ENCODE results near the gene ZNF239.
"Not testable (repeated sequence)": the region's sequence is repeated elsewhere in the genome, so short reads cannot be mapped to it uniquely, and the experiment has no call there.

ZNF239 gene

GRCh38 chr10:43569681-43570080, 4.7 kb downstream of the ZNF239 start:
- Histone ChIP-seq H3K9me3 (ENCODE audit: control insufficient read depth, insufficient read depth, low read length) (no peaks in the 10 kb centered on the region), H3F3A (ENCODE audit: control insufficient read depth, insufficient read depth) (no peaks in the 10 kb centered on the region), H3K4me2 (ENCODE audit: low read length) (no peak overlapping the region), H3K27me3 (ENCODE audit: control insufficient read depth, low read length) (no peaks in the 10 kb centered on the region), H3K79me2 (ENCODE audit: control insufficient read depth, low read length) (no peaks in the 10 kb centered on the region), H3K4me3 (ENCODE audit: low read length) (no peak overlapping the region), H3K9me2 (replicated peaks; ENCODE audit: control insufficient read depth, low read length) (no peaks in the 10 kb centered on the region), H3K36me3 (ENCODE audit: control insufficient read depth, low read length) (no peaks in the 10 kb centered on the region), H4K20me1 (ENCODE audit: control insufficient read depth, insufficient read depth, low read depth, low read length) (no peaks in the 10 kb centered on the region), H3K27ac (ENCODE audit: low read depth, low read length) (no peak overlapping the region), H3K4me1 (ENCODE audit: control insufficient read depth, low read length) (no peaks in the 10 kb centered on the region)
- TF ChIP-seq, protein P1, sequence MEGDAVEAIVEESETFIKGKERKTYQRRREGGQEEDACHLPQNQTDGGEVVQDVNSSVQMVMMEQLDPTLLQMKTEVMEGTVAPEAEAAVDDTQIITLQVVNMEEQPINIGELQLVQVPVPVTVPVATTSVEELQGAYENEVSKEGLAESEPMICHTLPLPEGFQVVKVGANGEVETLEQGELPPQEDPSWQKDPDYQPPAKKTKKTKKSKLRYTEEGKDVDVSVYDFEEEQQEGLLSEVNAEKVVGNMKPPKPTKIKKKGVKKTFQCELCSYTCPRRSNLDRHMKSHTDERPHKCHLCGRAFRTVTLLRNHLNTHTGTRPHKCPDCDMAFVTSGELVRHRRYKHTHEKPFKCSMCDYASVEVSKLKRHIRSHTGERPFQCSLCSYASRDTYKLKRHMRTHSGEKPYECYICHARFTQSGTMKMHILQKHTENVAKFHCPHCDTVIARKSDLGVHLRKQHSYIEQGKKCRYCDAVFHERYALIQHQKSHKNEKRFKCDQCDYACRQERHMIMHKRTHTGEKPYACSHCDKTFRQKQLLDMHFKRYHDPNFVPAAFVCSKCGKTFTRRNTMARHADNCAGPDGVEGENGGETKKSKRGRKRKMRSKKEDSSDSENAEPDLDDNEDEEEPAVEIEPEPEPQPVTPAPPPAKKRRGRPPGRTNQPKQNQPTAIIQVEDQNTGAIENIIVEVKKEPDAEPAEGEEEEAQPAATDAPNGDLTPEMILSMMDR (IDR thresholded peaks at IDR 0.05; ENCODE audit: low read depth, low read length, poor library complexity, severe bottlenecking), result no peak
- no peak for TF ChIP-seq EZH2phosphoT487 (IDR thresholded peaks at IDR 0.05; ENCODE audit: borderline replicate concordance, low read length)

DNA sequence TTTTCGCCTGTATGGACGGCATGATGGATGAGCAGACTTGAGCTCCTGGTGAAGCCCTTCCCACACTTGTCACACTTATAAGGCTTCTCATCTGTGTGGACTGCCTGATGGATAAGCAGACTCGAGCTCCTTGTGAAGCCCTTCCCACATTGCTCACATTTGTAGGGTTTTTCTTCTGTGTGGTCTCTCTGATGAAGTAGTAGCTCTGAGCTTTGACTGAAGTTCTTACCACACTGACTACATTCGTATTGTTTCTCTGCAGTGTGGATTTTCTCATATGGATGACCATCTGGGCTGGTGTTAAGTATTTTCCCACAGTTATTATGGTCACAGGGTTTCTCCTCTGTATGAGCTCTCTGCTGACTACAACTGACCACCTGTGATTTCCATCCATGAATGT, 17.2 kb downstream of the ZNF239 start:
- Histone ChIP-seq H4K20me1 (ENCODE audit: control insufficient read depth, insufficient read depth, low read depth, low read length) (no peaks in the 10 kb centered on the region), H3K36me3 (ENCODE audit: control insufficient read depth, low read length) (no peaks in the 10 kb centered on the region), H3K27ac (ENCODE audit: low read depth, low read length) (no peak overlapping the region), H3F3A (ENCODE audit: control insufficient read depth, insufficient read depth) (no peaks in the 10 kb centered on the region), H3K79me2 (ENCODE audit: control insufficient read depth, low read length) (no peaks in the 10 kb centered on the region), H3K4me3 (ENCODE audit: low read length) (no peak overlapping the region), H3K4me1 (ENCODE audit: control insufficient read depth, low read length) (no peaks in the 10 kb centered on the region), H3K4me2 (ENCODE audit: low read length) (no peak overlapping the region), H3K27me3 (ENCODE audit: control insufficient read depth, low read length) (no peaks in the 10 kb centered on the region), H3K9me2 (replicated peaks; ENCODE audit: control insufficient read depth, low read length) (no peaks in the 10 kb centered on the region), H3K9me3 (ENCODE audit: control insufficient read depth, insufficient read depth, low read length) (no peaks in the 10 kb centered on the region)
- no peak for TF ChIP-seq EZH2phosphoT487 (IDR thresholded peaks at IDR 0.05; ENCODE audit: borderline replicate concordance, low read length)
- TF ChIP-seq, protein P1 (IDR thresholded peaks at IDR 0.05; ENCODE audit: low read depth, low read length, poor library complexity, severe bottlenecking), result no peak

- not testable (repeated sequence) for H4K20me1 ChIP-seq (ENCODE audit: control insufficient read depth, insufficient read depth, low read depth, low read length); H3K27ac ChIP-seq (ENCODE audit: low read depth, low read length); H3K4me2 ChIP-seq (ENCODE audit: low read length); H3F3A ChIP-seq (ENCODE audit: control insufficient read depth, insufficient read depth); H3K4me1 ChIP-seq (ENCODE audit: control insufficient read depth, low read length); H3K27me3 ChIP-seq (ENCODE audit: control insufficient read depth, low read length); H3K79me2 ChIP-seq (ENCODE audit: control insufficient read depth, low read length); H3K9me2 ChIP-seq (replicated peaks; ENCODE audit: control insufficient read depth, low read length); H3K9me3 ChIP-seq (ENCODE audit: control insufficient read depth, insufficient read depth, low read length); H3K4me3 ChIP-seq (ENCODE audit: low read length); H3K36me3 ChIP-seq (ENCODE audit: control insufficient read depth, low read length)
Measured at GRCh38 chr10:43543746-43544145, 30.7 kb downstream of the ZNF239 start.

DNA sequence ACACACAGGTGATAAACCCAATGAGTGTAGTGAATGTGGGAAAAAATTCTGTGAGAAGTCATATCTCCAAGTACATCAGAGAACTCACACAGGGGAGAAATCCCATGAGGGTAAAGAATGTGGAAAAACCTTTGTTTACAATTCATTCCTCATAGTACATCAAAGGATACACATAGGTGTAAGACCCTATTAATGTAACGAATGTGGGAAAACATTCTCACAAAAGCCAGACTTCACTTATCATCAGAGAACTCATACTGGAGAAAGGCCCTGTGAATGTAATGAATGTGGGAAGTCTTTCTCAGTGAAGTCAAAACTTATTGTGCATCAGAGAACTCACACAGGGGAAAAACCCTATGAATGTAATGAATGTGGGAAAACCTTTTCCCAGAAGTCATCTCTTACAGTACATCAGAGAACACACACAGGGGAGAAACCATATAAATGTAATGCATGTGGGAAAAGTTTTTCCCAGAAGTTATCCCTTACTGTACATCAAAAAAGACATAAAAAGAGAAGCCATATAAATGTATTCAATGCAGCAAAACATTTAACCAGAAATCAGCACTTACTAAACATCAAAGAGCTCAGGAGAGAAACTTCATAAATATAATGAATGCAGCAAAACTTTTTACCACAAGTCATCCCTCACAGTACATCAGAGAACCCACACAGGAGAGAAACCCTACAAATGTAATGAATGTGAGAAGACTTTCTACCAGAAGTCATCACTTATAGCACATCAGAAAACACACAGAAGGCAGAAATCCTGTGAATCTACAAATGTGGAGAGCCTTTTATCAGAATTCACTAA, 49.8 kb downstream of the ZNF239 start:
- H3K9me3 ChIP-seq (ENCODE audit: control insufficient read depth, insufficient read depth, low read length), result peaks cover 31% of the 10 kb centered on the region
- TF ChIP-seq, protein P1 (IDR thresholded peaks at IDR 0.05; ENCODE audit: low read depth, low read length, poor library complexity, severe bottlenecking), result no peak
- no peak for TF ChIP-seq EZH2phosphoT487 (IDR thresholded peaks at IDR 0.05; ENCODE audit: borderline replicate concordance, low read length)
- no peaks in the 10 kb centered on the region for H3K4me1 ChIP-seq (ENCODE audit: control insufficient read depth, low read length)

More for the DNA sequence above, 49.8 kb downstream of the ZNF239 start:
- H3K4me3 ChIP-seq (ENCODE audit: low read length), result no peak overlapping the region
- no peaks in the 10 kb centered on the region for H3K36me3 ChIP-seq (ENCODE audit: control insufficient read depth, low read length)
- H3K4me2 ChIP-seq (ENCODE audit: low read length), result no peak overlapping the region
- no peaks in the 10 kb centered on the region for H3K79me2 ChIP-seq (ENCODE audit: control insufficient read depth, low read length)
- no peaks in the 10 kb centered on the region for H3K27me3 ChIP-seq (ENCODE audit: control insufficient read depth, low read length)
- H3K9me2 ChIP-seq (replicated peaks; ENCODE audit: control insufficient read depth, low read length), result no peaks in the 10 kb centered on the region
- H3F3A ChIP-seq (ENCODE audit: control insufficient read depth, insufficient read depth), result no peaks in the 10 kb centered on the region
- no peak overlapping the region for H3K27ac ChIP-seq (ENCODE audit: low read depth, low read length)
- no peaks in the 10 kb centered on the region for H4K20me1 ChIP-seq (ENCODE audit: control insufficient read depth, insufficient read depth, low read depth, low read length)

Data from DOHH2 (cell line).